ENCODE data around the gene RSPO4. TPM values are rescaled to one million over a fixed set of nuclear protein-coding genes. Genes with fewer than 3 reads are reported as not detected.

Gene RSPO4
- total and polyA plus RNA-seq, 2 donors (not counting 3 experiments of a cell fraction or from before 2014, with no cell fraction given) = not detected

DNA sequence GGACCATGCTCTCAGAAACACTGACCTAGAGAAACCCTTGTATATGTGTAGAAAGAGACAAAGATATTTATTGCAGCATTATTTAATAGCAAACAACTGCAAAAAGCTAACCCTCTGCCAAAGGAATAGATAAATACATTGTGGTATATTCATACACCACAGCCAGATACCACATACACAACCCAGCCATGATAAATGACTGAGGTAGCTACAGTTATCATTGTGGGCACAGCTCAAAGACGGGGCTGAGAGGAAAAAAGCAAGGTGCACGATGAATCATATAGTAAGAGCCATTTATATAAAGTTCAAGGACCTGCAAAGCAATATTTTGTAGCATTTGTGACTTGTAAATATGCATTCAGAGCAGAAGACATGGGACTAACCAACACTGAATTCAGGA, 30.8 kb downstream of the RSPO4 start:
- intact Hi-C loops (cut with micrococcal nuclease) (no loop called here), dilution Hi-C loops (cut with MboI; ENCODE audit: extremely low pct_ligation_motif_present, low sequenced_read_pairs) (no loop called here)
- POLR2A ChIA-PET = no interaction called here
- Histone ChIP-seq H3K4me1 (ENCODE audit: control insufficient read depth, extremely low read depth, insufficient read depth, low read length) (no peaks in the 10 kb centered on the region), H3K4me2 (ENCODE audit: insufficient read depth, low read length) (no peak overlapping the region), H3K27me3 (ENCODE audit: control insufficient read depth in 2 of 2, insufficient read depth in 2 of 2, low read length in 2 of 2) (peaks cover 0 to 1% of the 10 kb centered on the region in 2 experiments), H3K9me1 (replicated peaks; ENCODE audit: control insufficient read depth, extremely low read depth, insufficient read depth, low read length) (no peaks in the 10 kb centered on the region), H3K9ac (replicated peaks; ENCODE audit: extremely low read depth, insufficient read depth, low read length) (no peak overlapping the region), H3K27ac (ENCODE audit: insufficient read depth, low read depth, low read length) (no peak overlapping the region), H3K36me3 (ENCODE audit: control insufficient read depth in 2 of 2, extremely low read depth in 1 of 2, insufficient read depth in 2 of 2, low read length in 2 of 2) (no peaks in the 10 kb centered on the region), H3K9me3 (replicated peaks; ENCODE audit: control insufficient read depth, insufficient read depth, low read length) (no peaks in the 10 kb centered on the region), H3K79me2 (ENCODE audit: control insufficient read depth, insufficient read depth, low read length) (no peaks in the 10 kb centered on the region), H2AFZ (ENCODE audit: low read depth, low read length) (no peak overlapping the region), H3K4me3 (replicated peaks in 1 of 3; ENCODE audit: insufficient read depth in 1 of 3, low read depth in 1 of 3, low read length in 3 of 3) (no peak overlapping the region), H4K20me1 (replicated peaks; ENCODE audit: control insufficient read depth, extremely low read depth, insufficient read depth, low read length) (no peaks in the 10 kb centered on the region)
- CTCF ChIA-PET = interaction anchor here (1.2 to 1.3 kb wide), 3 partner anchors 12 to 17 kb away, joined by 3 to 4 read pairs (median 3); no protein-coding TSS in a partner anchor
- TF ChIP-seq, protein P1, sequence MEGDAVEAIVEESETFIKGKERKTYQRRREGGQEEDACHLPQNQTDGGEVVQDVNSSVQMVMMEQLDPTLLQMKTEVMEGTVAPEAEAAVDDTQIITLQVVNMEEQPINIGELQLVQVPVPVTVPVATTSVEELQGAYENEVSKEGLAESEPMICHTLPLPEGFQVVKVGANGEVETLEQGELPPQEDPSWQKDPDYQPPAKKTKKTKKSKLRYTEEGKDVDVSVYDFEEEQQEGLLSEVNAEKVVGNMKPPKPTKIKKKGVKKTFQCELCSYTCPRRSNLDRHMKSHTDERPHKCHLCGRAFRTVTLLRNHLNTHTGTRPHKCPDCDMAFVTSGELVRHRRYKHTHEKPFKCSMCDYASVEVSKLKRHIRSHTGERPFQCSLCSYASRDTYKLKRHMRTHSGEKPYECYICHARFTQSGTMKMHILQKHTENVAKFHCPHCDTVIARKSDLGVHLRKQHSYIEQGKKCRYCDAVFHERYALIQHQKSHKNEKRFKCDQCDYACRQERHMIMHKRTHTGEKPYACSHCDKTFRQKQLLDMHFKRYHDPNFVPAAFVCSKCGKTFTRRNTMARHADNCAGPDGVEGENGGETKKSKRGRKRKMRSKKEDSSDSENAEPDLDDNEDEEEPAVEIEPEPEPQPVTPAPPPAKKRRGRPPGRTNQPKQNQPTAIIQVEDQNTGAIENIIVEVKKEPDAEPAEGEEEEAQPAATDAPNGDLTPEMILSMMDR (IDR thresholded peaks at IDR 0.05; ENCODE audit: extremely low read depth in 1 of 2, insufficient read depth in 1 of 2, low read depth in 1 of 2, low read length in 2 of 2) = no peak
- no peak for TF ChIP-seq JUN (IDR thresholded peaks at IDR 0.05; ENCODE audit: borderline replicate concordance, insufficient read depth, insufficient read length, low read depth)
- TF ChIP-seq EZH2 (IDR thresholded peaks at IDR 0.05; ENCODE audit: borderline replicate concordance, low read depth, low read length, severe bottlenecking) = no peak
- no peak for TF ChIP-seq GATA2 (IDR thresholded peaks at IDR 0.05; ENCODE audit: insufficient read depth, insufficient read length, low read depth, low read length)
- no peak for TF ChIP-seq POLR2AphosphoS5 (IDR thresholded peaks at IDR 0.05; ENCODE audit: insufficient read depth, low read depth, low read length)
- TF ChIP-seq FOS (IDR thresholded peaks at IDR 0.05; ENCODE audit: borderline replicate concordance, insufficient read depth, low read length) = no peak
- TF ChIP-seq MYC (IDR thresholded peaks at IDR 0.05; ENCODE audit: low read depth, low read length) = no peak
- TF ChIP-seq, protein P2, sequence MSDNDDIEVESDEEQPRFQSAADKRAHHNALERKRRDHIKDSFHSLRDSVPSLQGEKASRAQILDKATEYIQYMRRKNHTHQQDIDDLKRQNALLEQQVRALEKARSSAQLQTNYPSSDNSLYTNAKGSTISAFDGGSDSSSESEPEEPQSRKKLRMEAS (IDR thresholded peaks at IDR 0.05; ENCODE audit: insufficient read depth, insufficient read length) = no peak
- no peak for TF ChIP-seq POLR2A (IDR thresholded peaks at IDR 0.05; ENCODE audit: low read depth, low read length)
- no TSS peak for BruUV-seq (replicated peaks)
- DNase-seq (ENCODE audit: low read depth, low spot score) = no peak
- no peak for FAIRE-seq
